HG03175 (cell line): ENCODE measurements around the gene TXNDC5.
"Not testable (repeated sequence)": the region's sequence is repeated elsewhere in the genome, so short reads cannot be mapped to it uniquely, and the experiment has no call there.

ENCODE experiments used
- ATAC-seq: cut with Tn5 transposase; IDR thresholded peaks from one replicate; pipeline ENCODE4 v1.9.1; 2021; ENCODE audit warnings: mild to moderate bottlenecking, moderate library complexity; ENCODE audit not compliant: unreplicated experiment

TXNDC5 gene

DNA sequence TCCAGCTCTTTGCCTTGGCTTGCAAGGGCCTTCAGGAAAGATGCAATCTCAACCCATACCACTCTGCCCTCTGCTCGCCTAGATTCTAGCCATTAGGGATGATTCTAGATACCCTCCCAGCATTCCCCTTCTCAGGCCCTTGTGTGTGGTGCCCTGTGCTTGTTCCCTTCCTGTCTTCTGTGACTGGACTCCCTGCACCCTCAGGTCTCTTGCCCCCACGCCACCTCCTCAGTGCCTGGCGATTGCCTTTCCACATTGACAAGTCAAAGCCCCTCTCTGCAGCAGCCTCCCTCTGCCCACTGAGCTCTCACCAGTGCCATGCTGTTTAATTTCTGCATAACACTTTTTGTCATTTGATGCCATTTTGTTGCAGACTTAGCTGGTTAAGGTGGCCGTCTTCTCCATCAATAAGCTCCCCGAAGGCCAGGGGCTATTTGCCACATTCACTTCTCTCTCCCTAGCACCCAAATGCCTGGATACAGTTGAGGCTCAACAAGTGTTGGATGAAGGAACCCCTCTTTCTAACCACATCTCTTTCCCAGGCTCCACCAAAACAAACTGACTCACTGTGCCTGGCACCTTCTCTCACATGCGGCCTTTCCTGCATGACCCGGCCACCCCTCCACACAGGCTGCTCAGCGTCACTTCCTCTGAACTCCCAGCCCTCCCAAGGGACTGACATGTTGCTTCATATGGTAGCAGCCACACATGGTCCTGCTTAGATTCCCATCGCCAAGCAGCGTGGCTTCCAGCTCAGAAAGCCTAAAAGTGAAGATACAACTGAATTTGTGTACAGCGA, 4.6 kb upstream of the TXNDC5 start:
- no peak for ATAC-seq

DNA sequence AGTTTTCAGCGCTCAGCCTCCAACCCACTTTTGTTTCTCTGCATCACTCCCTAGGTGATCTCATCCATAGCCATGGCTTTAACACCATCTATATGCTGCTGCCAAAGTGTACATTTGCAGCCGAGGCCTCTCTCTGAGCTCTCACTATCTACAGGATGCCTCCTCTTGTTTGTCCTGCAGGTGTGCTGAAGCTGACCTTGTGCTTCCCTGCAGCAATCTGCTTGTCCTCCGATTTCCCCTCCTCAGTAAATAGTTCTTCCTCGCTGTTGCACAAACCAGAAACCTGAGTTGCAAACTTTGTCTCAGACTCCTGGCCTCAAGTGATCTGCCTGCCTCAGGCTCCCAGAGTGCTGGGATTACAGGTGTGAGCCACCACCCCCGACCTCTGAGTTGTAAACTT, 3.7 kb upstream of the TXNDC5 start:
- no peak for ATAC-seq

DNA sequence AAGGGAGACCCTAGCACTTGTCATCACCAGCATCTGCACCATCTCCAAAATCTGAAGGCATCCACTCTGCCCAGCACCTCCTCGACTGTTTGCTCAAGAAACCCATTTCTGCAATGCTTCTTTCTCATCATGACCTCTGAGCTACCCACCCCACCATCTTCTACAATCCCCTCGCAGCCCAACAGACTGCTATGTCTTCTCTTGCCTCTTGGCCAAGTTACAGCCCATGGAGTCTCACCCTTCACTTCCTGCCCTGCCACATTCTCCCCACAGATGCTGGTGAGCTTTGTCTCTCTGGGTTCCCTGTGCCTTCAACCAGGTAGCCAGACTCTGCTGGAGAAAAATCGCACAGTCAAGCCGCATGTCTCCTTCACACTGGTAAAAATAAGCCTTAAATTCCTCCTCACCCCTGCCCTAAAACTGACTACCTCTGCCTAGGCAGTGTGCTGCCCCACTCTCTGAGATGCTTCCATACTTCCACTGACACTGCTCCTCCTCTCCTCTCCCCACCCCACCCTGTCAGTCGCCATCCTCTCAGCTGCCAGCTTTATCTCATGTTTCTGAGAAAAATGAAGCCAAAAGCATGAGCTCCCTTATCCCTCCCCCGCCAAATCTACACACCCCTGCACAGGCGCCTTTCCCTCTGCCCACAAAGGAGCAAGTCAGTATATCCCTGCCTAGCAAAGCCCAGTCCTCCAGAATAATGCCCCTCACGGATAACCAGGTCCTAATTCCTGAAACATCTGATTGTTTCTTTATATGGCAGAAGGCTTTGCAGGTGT, 2.3 kb upstream of the TXNDC5 start:
- no peak for ATAC-seq

DNA sequence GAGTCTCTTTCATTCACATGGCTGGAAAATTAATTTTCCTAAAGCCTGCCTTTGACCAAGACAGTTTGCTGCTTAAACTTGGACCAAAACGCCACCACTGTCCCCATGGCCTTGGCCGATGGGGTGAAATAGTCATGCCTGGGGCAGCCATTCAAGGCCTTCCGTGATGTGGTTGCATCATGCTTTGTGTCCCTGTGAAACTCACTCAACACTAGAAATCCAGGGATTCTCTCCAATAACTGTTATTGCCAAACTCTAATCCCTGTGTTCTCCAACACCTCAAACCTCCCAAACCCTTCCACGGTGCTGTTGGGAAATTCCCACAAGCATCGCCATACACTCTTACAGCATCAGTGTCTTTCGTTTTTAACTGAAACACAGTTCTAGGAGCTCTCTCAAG, 1.4 kb upstream of the TXNDC5 start:
- ATAC-seq: no peak

DNA sequence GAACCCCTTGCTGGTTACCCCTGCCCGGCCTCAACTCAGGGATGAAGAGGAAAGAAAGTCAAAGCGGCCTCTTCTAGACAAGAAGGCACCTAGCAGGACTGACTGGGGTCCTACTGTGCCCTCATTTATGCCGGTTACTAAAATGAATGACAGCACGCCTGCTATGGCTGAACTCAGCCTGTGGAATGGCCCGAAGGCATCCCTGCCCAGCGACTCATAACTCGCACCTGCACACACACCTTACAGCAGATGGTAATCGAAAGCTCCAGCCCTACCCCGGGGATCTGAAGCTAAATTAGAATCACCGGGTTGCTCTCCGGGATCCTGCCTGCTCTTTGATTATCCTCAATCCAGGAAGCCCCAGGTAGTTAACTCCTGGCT, 747 bp upstream of the TXNDC5 start:
- ATAC-seq: no peak

DNA sequence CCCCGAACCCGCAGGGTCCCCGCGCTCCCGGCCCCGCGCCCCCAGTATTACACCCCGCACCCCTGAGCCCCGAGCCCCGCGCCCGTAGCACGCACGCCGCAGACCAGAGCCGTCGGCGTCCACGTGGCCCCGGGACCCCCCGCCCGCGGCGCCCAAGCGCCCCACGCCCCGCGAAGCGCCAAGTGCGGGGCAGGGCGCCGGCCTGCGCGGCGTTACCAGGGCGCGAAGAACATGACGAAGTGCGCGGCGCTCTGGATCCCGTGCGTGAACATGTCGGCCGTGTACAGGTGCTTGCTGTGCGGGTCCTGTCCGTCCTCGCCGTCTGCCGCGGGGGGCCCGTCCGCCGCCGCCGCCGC, 312 bp downstream of the TXNDC5 start:
- peak; percentile 21 for ATAC-seq

DNA sequence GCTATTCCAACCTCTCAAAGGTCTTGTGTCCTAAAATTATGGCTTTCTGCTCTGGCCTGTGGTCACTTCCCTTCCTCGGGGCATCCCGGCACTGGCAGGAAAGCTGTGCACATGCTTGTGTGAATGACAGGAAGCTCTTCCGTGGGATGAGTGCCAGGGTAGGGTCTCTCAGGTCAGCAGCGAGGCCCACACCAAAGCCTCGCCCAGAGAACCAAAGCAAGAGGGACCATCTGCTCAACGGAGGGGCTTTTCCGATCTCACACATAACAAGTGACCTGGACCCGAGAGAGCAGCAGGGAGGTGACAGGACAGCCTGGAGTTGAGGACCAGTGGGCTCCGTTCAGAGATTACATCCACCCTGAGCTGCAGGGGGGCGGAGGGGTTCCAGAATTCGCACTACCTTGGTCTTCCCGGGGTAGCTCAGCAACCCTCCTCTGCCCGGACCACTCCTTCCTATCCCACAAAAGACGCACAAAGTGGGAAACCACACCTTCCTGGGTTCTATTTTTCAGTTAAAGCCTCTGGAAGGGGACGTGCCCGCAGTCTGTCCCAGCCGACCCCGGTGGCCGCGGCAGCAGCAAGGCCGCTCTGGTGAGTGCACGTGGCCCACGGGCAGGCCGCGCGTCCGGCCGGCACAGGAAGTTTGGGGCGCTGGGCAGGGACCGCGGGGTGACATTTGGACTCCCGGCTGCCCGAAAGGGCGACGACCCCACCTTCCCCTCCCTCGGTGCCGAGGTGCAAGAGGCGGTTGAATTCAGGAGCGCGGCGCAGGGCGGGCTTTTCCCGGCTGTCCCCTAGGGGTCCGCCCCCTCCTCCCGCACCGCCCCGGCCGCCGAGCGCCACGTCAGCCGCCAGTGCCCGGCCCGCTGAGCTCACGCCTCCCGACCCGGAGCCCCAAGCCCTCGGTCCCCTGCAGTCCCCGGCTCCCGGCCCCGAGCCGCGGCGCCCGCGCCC, 988 bp downstream of the TXNDC5 start:
- peak; percentile 34 for ATAC-seq

DNA sequence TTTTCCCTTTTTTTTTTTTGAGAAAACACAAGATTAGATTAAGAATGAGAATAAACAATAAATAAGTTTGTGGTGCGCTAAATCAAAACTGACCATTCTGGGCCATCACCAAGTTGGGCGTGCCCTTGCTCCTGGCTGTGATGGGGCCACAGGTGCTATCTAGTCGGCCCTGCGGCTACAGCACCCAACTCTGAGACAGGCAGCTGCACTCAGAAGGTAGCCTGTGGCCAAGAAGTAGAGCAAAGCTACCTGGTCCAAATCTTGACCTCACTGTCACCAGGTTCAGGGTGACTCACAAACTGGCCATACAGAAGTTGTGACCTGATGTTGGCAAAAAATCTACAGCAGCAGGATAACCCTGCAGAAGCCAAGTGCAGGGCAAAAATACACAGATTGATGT, 3.4 kb downstream of the TXNDC5 start:
- no peak for ATAC-seq

DNA sequence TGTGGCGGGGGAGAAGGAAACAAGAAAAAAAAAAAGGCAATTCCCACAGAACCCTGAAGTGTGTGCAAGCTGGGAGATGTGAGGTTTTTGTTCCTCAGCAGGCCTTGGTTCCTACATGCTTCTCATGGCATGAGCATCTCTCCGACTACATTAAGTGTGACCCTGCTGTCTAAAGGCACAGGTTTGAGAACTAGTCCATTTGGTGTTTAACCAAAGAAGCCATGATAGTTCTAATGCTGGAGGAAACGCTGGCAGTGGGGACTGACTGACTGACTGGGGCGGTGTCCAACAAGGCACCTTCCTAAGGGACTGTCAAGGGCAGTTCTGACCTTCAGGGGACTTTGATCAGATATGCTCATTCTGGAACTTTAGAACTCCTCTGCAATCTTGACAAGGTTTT, 3.8 kb downstream of the TXNDC5 start:
- ATAC-seq: no peak

DNA sequence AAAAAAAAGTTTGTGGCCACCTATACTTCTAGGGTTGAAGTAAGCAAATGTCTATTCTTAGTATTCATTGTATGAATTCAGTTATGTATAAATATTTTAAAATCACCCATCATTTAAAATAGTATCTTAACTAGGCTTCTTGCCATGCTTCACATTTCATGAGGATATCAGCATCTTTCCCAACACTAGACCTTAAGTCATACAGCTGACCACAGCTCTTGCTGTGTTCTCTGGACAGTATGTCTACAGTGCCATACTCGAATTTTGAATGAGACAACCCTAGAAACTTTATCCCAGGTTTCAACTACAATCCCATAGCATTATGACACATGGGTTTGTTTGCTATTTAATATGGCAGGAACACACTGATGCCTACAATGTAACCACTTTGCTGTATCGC, 5.2 kb downstream of the TXNDC5 start:
- no peak for ATAC-seq

DNA sequence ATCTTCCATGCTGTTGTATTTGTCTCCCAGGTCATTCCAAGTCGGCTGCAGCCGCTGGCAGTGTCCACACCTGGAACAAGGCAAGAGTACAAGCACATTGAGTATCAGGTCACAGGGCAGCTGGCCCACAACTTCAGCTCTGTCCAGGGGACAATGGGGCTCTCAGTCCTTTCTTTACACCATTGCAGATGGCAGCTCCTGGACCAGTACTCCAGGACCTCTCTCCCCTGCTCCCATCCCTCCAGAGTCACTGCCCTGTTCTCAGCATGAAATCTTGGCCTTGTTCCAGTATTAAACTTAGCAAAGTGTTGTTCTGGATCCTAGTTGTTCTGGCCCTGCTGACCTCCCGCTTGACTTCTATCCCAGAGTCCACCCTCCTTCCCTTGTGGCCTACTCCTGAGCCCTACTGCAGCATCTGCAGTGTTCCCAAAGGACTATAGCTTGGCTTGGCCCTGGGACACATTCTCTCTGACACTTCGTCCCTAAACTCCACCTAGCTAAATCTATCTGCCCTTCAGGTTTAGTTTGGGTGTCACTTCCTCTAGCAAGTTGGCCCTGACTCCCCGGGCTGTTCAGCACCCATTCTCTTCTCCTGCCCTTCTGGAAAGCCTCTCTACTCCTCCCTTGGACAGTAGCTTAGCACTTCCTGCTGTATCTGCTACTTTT, 5.8 kb downstream of the TXNDC5 start:
- no peak for ATAC-seq

DNA sequence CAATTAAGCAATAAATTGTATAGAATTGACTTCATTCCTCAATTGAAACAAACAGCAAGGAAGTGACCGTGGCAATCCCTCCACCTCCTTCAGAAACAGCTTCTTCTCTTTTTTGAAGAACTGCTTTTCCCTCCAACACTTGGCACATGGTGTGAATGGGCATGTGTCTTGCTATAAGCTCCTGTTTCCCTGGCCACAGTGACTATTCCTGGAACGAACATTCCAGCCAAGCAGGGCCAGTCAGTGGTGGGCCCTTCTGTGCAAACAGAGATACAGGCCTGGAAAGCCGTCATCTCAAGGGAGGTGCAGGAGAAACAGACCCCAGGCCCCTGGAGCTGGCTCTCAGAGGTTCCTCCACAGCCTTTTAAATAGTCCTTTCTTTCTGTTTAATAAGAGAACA, 6.9 kb downstream of the TXNDC5 start:
- no peak for ATAC-seq

DNA sequence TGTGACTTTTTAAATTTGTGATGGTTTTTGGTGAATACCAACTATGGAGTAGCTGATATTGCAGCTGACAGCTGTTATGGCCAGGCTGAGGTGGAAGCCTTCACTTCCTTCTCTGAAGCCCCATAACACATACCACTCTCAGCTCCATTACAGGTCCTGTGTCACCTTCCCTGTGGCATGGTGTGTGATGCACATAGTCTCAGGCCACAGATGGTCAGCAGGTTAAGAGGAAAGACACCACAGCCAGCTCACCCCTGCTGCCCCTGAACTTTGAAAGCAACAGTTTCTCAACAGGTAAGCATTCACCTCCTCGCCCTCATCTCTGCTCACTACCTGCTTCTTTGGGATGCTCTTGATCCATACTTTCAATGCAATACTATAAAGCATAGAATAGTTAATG, 7.7 kb downstream of the TXNDC5 start:
- no peak for ATAC-seq

DNA sequence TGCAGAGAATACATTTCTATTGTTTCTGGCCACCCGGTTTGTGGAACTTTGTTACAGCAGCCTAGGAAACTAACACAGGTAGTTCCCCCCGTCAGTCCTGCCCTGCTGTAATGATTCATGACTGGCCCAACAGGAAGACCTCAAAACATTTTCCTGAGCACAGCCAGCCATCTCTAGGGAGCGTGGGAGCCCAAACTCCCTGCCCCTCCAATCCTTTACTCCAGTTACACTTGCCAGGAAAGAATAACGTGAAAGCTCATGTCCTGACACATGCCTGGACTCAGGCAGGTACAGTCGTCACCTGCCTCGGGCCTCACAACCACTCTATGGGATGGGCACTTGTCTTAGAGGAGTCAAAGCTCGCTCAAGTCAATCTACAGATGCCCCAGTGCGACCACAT, 8.4 kb downstream of the TXNDC5 start:
- ATAC-seq: no peak

DNA sequence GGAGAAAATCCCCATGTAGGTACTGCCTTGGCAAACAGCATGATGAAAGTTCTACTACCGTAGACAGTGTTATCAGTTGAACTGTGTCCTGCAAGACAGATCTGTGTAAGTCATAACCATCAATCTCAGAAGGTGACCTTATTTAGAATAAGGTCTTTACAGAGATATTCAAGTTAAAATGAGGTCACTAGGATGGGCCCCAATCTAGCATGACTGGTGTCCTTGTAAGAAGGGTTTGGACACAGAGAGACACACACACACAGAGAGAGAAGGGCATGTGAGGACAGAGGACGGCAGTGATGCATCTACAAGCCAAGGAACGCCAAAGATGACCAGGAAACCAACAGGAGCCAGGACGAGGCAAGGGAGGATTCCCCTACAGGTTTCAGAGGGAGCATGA, 8.8 kb downstream of the TXNDC5 start:
- ATAC-seq: no peak

DNA sequence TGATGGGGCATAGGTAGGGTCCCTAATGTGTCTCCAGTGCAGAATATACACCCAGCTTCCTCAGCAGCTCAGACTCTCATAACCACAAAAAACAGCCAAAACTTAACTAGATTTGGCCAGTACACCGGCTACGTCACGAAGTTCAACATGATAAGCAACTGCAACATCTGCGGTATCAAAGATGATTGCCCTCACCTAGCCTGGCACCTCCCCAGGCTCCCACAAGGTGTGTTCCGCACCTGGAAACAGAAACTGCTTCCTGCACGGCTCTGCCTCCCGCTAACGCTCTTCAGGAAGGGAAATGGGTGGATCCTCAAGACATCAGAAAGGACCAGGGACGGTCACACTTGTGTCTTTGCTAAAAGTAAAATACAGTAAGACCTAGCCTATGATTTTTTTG, 9.5 kb downstream of the TXNDC5 start:
- ATAC-seq: no peak

DNA sequence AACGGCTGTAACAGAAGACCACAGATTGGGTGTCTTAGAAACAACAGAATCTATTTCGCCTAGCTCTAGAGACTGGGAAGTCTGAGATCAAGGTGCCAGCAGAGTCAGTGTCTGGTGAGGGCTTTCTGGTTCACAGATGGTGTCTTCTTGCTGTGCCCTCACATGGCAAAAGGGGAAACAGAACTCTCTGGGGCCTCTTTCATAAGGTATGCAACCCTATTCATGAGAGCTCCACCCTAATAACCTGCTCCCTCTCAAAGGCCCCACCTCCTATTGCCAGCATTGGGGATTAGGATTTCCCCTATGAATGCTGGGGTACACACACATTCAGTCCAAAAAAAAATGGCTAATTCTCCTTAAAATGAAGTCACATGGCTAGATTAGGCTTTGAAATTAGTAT, 10.0 kb downstream of the TXNDC5 start:
- ATAC-seq: no peak

DNA sequence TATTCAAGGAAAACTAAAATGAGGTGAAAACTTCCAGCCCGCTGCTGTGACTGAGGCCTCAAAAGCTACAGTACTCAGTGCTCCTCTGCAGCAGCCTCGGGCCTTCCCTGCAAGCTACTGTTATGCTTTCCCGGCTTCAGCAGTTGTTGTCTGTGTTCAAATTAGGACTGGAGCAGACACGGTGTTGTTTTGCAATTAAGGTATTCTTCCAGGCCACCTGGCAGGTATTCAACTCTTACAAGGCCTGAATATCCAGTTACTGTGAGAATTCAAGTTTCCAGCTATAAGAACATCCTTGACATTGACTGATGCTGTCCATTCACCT, 10.7 kb downstream of the TXNDC5 start:
- ATAC-seq: no peak

DNA sequence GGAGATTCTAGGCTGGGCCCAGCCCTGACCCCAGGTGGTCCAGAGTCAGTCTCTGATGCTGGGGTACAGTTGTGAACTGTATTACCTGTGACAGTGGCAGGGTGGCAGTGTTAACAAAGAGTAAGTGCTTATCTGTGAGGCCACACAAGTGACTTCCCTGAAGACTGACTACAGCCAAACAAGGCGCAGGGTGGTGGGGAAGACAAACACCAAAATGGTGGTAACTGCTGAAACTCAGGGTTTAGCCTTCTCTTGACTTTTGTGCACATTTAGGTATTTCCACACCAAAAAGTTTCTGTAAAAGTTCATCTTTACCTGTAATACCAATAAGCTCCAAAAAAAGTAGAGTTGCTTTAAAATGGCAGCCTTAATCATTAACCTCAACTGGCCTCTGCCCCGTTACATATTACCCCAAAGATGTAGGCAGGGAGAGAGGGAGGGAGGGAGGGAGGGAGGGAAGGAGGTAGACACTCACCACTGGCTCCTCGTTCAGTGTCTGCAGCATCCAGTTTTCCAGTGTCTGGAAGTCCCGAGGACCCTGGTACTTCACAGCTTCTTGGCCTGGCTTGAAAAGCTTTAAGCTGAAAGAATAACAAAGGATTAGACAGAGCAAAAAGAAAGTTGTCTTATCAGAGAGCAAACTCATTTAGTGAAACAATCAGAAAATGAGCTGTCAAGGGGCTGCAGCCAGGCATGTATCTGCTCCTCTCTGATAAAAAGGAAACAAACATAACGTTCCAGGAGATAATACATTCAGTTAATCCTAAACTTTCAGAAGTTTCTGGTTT, 11.3 kb downstream of the TXNDC5 start:
- ATAC-seq: peak; percentile 71

DNA sequence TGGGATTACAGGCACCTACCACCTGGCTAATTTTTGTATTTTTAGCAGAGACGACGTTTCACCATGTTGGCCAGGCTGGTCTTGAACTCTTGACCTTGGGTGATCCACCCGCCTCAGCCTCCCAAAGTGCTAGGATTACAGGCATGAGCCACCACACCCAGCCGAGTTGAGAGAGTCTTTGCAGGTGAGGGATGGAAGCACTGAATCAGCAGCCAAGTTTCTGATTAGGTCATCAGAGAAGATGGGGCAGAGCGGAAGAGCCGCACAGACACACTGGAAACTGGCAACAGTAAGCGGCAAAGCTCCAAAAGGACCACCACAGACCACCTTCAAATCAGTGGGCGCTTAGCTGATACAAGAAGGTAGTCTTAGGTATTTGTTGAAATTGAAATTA, 12.4 kb downstream of the TXNDC5 start:
- not testable (repeated sequence) for ATAC-seq
